Ovary (tissue), 3 donors: Measurements from ENCODE around the gene FAM151B.

Experiments used
- POLR2A ChIP-seq: fragments of 450-650 bp; IDR thresholded peaks from one replicate; pipeline ENCODE4 v1.6.1; 2017; ENCODE audit warnings: antibody characterized with exemption, mild to moderate bottlenecking, moderate library complexity
- TF ChIP-seq, protein P1 (sequence below), 3 donors: fragments of 450-650 bp in 2 of 3; fragments of 200-600 bp in 1 of 3; IDR thresholded peaks; one replicate each; pipeline versions ENCODE4 v1.5.1 to v1.8.0; 2016 to 2022; ENCODE audit warnings: antibody characterized with exemption in 3 of 3, mild to moderate bottlenecking in 1 of 3
- donor health status: DM: no; HTN: no; CAD: no.

DNA sequence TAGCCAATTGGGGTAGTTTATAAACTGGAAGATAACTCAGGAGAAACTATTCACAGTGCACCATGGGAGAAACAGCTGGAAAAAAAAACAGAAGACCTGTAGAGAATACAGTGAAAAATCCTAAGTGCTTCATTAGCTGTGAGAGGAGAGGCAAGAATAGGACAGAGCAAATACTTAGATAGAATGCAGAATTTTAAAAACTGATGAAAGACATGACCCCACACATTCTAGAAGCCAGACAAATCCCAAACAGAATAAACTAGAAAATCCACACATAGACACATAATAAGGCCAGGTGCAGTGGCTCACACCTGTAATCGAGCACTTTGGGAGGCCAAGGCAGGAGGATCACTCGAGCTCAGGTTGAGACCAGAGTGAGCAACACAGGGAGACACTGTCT lies 7.5 kb upstream of the FAM151B start:
- TF ChIP-seq, protein P1, sequence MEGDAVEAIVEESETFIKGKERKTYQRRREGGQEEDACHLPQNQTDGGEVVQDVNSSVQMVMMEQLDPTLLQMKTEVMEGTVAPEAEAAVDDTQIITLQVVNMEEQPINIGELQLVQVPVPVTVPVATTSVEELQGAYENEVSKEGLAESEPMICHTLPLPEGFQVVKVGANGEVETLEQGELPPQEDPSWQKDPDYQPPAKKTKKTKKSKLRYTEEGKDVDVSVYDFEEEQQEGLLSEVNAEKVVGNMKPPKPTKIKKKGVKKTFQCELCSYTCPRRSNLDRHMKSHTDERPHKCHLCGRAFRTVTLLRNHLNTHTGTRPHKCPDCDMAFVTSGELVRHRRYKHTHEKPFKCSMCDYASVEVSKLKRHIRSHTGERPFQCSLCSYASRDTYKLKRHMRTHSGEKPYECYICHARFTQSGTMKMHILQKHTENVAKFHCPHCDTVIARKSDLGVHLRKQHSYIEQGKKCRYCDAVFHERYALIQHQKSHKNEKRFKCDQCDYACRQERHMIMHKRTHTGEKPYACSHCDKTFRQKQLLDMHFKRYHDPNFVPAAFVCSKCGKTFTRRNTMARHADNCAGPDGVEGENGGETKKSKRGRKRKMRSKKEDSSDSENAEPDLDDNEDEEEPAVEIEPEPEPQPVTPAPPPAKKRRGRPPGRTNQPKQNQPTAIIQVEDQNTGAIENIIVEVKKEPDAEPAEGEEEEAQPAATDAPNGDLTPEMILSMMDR (IDR thresholded peaks at IDR 0.05): no peak
- no peak for TF ChIP-seq POLR2A
